Hypothalamus (tissue), 51 donors: ENCODE measurements around the gene SMC5.
A peak's percentile ranks its signal among the peaks of the same experiment; 100 is the strongest.
"Not testable (repeated sequence)": the region's sequence is repeated elsewhere in the genome, so short reads cannot be mapped to it uniquely, and the experiment has no call there.

ENCODE experiments used
- DNase-seq, 51 donors: peaks; one replicate each; lab custom pipeline; 2025; lab: John Stamatoyannopoulos, UW

Gene SMC5

DNA sequence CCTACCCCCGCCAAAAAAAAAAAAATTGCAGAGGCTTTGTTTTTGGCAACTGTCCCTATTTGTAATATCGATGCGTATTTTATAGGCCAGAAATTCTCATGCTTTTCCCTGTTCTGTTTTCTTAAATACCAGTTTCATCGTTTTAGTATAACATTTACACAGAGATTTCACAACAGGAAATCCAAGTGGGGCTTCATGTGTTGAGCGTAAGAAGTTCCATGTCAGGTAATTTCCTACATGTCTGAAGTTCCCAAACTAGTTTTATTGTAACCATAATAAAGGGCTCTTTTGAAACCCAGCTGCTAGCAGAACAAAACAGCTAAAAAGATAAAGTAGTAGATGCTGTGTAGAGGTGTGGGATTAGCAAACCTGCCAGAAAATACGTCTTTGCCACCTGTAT lies 4.2 kb downstream of the SMC5 start:
- no peak for DNase-seq

DNA sequence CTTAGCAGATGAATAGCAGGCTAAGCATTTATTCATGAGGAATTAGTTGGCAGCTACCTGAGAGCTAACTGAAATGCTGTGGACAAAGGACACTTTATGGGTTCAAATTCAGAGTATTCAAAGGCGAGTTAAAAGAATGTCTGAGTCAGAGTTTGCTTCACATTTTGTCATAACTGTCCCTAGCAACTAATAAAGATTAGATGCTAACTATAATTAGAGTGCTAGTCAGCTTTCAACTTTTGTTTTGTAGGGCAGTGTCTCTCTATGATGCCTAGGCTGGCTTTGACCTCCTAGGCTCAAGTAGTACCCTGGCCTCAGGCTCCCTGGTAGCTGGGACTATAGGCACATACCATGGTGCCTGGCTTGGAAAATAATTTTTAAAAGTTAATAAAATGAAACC lies 4.6 kb downstream of the SMC5 start:
- DNase-seq, result no peak

DNA sequence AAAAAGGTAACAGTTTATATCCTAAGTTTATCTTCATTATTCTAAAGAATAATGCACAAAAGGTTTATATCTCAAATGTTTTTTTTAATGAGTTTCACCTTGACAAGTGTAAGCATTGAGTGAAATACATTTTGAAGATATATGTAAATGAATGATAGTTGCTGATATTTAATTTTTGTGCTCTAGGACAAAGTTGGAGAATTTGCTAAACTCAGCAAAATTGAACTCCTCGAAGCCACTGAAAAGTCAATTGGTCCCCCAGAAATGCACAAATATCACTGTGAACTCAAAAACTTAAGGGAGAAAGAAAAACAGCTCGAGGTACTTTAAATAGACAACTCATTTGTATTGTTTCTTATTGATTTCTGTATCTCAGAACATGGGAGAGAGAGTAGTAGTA lies 19.5 kb downstream of the SMC5 start:
- no peak for DNase-seq

DNA sequence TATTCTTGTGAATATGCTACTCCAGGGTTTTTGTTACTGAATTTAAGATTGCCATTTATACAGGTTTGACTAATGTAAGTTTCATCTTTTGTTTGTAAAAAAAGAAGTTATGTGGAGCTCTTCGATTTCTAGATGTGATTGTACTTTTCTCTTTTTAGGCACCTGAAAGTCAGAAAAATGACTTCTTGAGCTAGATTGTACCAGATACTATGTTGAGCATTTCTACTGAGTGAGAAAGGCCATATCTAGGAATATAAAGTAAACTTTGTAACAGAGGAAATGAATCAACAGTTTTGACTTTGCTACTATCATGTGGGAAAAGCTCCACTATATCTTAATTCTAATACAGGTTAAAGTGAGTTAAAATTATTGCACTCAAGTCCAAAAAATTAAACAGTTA lies 25.1 kb downstream of the SMC5 start:
- DNase-seq, result no peak

DNA sequence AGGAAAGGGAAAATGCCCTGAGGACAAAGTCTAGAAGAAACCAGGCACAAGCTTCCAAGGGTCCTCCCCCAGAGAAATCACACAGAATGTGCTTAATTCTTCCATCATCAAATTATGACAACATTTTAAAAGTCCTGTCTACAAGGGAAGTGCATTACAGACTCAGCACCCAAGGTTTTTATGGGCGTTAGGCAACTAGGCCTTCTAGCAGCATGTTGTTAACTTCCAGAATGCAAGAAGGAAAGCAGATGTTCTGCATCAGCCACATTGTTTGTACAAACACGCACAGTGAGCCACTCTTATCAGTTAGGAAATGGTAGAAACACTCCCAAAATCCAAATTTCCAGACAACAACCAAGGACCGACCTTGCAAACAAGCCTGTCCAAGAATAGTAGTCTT lies 26.5 kb downstream of the SMC5 start:
- DNase-seq, result no peak

DNA sequence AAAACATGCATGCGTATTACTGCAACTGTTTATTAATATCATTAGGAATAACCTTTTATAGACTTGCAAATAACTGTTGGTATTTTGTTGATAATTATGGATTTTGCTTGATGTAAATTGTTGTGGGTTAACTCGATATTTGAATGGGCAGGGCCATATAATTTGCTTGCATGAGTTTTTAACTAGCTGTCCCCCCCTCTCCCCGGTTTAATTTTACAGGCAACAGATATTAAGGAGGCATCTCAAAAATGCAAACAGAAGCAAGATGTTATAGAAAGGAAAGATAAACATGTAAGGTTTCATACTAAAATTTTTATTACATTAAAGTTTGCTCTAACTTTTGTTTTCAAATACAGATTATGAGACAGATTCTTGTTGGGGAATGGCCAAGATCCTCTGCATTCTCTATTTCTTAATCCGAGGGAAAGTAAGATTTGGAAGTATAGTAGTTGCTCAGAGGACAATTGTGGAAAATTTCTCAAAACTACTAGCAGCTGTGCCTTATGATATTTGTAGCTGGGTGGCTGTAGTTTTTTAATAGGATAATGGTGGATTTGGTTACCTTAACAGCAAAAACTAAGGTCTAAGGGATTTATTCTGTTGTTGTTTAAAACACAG lies 27.3 kb downstream of the SMC5 start:
- DNase-seq, result no peak

DNA sequence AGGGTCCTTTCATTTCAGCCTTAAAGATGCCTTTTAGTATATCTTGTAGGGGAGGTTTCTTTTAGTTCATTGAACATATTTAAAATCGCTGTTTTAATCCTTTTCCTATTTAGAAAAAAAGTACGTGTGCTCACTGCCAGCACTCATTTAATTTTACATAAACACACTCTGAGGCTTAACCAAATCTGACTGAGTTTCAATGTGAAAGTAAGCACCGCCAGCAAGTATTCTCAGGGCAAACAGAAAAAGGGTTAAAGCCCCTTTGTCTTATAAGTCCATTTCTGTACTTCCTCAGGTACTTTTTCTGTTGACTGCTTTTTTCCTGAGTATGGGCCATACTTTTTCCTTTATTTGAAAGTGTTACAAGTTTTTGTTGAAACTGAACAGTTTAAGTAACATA lies 31.8 kb downstream of the SMC5 start:
- no peak for DNase-seq

DNA sequence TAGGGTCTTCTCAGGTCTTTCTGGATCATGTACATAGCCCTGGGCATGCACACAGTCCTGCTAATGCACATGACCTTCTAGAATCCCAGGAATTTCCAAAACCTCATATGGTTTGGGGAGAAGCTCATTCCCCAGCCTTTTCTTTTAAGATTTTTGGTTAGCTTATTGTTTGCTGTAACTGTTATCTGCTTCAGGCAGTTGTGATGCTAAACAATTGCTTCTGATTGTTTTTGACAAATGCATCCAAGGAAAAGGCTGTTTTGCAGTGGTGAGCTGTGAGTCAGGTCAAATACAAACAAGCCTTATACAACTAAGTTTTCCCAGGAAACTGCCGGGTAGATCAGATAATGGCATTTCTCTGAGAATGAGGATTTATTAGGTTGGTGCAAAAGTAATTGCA lies 32.7 kb downstream of the SMC5 start:
- no peak for DNase-seq

DNA sequence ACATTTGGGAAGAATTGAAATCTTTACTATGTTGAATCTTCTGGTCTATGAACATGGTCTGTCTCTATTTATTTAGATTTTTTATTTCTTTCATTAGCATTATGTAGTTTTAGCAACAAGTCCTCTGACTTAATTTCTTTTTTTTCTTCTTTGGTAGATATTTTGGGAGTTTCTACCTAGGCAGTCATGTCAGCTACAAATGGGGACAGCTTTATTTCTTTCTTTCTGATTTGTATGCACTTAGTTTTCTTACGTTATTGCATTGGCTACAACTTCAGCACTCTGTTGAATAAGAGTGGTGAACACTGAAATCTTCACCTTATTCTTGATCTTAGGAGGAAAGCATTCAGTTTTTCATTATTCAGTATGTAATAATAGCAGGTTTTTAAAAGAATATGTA lies 33.5 kb downstream of the SMC5 start:
- no peak for DNase-seq

DNA sequence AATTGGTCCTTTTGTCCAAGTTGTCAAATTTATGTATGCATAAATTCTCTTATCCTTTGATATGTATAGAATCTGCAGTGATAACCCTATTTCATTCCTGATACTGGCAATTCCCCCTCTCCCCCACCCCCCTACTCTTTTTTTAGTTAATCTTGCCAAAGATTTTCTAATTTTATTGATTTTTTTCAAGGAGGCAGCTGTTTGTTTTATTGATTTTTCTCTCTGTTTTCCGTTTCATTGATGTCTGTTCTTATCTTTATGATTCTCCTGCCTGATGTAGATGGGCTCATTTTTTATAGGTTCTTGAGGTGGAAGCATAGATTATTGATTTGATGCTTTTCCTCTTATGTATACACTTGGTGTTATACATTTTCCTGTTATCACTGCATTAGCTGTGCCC lies 34.4 kb downstream of the SMC5 start:
- DNase-seq, result no peak

DNA sequence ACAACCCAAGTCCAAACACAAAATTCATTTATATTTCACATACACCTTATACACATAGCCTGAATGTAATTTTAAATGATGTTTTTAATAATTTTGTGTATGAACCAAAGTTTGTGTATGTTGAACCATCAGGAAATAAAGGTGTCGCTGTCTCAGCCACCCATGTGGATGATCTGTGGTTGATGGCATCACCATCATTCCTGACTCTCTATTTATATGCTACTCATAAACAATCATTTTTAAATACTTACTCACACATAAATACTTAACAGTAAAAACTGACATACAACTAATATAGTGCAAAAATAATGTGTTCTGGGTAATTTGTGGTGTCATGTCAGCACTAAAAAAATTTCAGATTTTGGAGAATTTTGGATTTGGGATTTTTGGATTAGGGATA lies 38.4 kb downstream of the SMC5 start:
- no peak for DNase-seq

DNA sequence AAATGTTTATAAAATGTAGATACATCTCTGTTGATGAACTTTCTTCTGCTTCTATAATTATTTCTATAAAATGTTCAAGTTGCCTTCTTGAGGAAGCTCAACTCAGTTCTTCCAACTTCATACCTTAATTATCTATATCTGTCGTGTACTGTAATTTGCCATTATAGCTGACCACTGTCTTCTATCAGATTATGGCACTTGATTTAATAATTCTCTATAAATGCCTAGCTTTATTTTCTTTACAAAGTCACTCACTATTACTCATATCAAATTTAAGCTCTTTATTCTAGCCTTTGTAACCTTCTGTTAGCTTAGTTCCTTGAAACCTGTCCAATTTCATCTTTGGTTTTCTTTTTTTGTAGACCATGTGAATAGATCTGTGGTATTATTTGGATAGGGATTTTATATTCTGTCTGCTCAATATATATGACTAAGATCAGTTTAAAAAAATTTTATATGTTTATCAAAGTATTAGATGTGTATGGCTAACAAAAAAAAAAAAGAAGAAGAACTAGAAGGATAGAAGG lies 39.5 kb downstream of the SMC5 start:
- DNase-seq, result no peak

DNA sequence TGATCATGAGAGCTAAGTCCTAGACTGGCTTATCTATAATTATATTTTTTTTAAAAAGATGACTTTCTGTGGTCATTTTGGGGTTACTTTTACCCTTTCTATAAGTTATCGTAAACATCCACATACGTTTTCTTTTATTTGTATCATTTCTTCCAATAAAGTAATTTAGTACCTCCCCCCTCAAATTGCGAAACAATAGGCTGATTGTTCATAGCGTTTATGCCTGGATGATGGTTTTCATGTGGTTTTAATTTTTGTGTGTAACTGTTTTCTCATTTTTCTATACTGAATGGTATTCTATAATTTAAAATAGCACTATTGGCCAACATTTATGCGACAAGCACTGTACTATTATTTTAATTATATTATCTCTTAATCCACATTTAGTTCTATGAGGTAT lies 44.5 kb downstream of the SMC5 start:
- no peak for DNase-seq

DNA sequence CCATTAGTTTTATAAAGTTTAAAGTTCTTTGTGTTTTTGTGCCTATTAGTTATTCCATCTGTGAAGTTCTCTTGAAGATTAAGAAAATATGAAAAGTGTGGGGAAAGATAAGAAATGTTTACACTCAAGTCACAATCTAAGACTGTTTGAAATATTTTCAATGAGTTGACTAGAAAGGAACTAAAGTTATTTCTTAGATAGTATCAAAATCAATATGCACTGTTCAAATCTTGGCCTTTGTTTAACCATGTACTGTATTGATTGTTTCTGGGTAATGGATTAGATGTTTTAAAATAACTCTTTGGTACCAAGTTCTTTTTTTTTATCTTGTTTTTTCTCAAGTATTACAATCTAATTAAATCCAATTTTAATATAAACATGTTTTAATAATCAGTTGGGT lies 46.0 kb downstream of the SMC5 start:
- no peak for DNase-seq

DNA sequence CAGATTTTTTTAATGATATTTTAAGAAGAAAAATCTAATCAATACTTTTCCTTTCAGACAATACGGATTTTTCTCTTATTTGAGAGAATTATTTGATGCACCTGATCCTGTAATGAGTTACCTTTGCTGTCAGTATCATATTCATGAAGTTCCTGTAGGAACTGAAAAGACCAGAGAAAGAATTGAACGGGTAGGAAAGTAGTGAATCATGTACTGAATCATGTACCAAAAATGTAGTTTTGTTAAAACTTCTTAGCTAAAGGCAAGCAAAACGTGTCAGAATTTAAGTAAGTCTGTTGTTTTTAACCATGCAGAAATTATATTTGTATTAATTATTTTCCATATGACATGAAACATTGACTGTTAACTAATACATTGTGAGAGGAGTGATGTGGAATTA lies 56.6 kb downstream of the SMC5 start:
- no peak for DNase-seq

DNA sequence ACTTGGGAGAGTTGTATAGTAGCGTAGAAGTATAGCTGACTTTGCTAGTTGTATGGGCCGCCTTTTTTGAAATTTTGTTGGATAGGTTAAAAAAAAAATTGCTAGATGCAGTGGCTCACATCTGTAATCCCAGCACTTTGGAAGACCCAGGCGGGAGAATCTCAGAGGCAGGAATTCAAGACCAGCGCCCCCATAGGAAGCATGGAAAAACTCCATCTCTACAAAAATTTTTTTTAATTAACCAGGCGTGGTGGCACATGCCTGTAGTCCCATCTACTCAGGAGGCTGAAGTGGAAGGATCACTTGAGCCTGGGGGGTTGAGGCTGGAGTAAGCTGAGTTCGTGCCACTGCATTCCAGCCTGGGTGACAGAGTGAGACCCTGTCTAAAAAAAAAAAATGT lies 59.2 kb downstream of the SMC5 start:
- no peak for DNase-seq

DNA sequence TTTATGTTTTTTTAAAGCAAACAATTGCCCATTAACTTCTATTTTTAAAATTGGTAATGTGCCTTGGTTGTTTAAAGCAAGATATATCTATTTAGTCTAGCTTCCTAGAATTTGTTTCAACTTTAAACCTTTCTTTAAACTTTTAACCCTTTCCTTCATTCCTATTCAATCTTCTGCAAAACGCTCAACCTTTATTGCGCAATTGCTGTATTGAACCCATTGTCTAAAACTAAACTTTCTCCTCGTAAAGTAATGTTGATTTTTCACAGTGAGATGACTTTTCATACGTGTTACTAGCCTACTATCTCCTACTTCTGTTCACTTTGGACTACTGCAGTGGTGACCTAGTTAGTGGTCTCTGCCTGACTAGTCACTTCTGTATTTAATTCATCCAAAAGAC lies 63.3 kb downstream of the SMC5 start:
- no peak for DNase-seq

DNA sequence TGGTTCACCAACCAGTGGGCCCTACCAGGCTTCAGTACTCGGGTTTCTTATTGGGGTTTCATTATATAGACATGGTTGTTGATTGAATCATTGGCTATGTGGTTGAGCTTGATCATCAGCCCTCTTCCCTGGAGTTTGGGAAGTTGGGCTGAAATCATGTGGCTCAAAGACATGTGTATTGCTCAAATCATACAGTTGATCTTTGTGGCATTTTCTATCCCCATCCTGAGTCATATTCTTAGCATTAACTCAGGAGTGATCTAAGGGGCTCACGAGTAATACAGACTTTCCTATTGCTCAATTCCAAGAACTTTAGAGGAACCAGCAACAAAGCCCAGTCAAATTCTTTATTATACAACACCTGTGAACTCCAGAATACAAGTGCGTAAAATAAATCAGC lies 66.2 kb downstream of the SMC5 start:
- no peak for DNase-seq

DNA sequence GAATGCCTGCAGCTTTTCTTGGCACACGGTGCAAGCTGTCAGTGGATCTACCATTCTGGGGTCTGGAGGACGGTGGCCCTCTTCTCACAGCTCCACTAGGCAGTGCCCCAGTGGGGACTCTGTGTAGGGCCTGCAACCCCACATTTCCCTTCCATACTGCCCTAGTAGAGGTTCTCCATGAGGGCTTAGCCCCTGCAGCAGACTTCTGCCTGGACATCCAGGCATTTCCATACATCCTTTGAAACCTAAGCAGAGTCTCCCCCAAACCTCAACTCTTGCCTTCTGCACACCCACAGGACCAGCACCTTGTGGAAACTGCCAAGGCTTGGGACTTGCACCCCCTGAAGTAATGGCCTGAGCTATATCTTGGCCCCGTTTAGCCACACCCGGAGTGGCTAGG lies 69.8 kb downstream of the SMC5 start:
- not testable (repeated sequence) for DNase-seq

DNA sequence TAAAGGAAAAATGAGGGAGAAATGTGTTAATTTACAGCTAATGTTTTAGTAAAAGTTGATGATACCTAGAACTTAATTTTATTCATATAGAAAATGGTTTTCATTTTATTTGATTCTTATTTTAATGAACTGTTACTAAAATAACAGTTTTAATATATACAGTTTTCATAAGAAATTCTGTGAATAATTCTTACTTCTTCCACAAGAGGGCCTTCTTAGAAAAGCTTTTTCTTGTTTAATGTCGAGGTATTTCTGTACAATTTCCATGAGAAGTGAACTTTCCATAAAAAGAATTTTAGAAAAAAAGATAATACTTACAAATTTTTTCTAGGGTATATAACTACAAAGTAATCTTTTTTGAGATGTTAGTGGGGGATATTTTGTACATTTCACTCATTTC lies 81.8 kb downstream of the SMC5 start:
- DNase-seq, result no peak

DNA sequence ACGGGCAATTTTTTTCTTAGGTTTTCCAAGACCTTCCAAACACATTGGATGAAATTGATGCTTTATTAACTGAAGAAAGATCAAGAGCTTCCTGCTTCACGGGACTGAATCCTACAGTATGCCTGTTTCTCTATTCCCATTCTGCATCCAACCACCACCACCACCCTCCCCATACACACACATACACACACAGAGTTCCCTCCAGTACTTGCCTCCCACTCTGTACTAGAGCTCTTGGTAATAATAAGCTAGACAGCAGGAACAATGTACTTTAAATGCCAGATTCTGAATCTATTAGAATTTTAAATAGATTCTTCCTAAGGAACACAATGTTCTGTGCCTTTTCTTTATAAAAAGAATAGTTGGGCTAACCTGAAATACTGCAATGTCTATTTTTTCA lies 88.3 kb downstream of the SMC5 start:
- DNase-seq, result peak in 4 of 51 donors; percentile 0 to 52 (median 10)

DNA sequence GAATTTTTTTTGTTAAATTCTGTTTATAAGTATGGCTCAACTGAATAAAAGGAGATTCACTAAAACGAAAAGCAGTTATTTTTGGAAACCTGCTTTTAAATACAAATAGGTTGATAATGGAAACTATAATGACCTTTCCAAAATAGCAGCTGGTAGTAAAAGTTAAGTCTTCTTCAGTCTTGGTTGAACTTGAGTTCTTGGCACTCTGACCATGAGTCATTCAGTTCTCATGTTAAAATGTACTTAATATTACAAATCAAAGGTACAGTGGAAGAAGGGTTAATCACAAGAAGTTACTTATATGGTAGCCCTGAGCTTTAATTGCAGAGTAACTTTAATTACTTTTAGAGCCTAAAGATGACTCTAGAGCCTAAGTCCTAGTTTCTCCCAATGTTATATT lies 93.6 kb downstream of the SMC5 start:
- DNase-seq, result no peak

DNA sequence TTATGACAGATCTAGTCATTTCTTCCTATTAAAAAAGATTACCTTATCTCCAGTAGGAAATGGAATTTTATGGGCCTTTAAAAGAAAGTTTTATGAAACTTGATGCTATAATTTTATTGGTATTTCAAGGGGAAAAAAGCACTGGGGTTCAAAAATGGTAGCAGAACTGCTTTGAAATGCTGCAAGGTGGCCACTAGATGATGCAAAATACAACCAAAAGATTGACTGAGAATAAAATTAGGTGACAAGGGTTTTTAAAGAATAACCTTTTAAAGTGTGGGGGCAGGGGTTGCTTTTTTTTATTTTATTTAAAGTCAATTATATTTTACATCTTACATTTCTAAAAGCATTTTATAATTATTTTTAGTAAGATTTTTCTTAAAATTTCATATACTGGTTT lies 94.0 kb downstream of the SMC5 start:
- no peak for DNase-seq
